GM21447 (cell line): ENCODE measurements around the gene HYAL4.
"Not testable (repeated sequence)": the region's sequence is repeated elsewhere in the genome, so short reads cannot be mapped to it uniquely, and the experiment has no call there.

Source experiments
- ATAC-seq: cut with Tn5 transposase; IDR thresholded peaks from one replicate; pipeline ENCODE4 v1.9.1; 2021; ENCODE audit not compliant: unreplicated experiment

The HYAL4 gene

DNA sequence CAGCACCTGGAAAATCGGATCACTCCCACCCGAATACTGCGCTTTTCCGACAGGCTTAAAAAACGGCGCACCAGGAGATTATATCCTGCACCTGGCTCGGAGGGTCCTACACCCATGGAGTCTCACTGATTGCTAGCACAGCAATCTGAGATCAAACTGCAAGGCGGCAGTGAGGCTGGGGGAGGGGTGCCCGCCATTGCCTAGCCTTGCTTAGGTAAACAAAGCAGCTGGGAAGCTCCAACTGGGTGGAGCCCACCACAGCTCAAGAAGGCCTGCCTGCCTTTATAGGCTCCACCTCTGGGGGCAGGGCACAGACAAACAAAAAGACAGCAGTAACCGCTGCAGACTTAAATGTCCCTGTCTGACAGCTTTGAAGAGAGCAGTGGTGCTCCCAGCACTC lies 49.8 kb downstream of the HYAL4 start:
- ATAC-seq, result not testable (repeated sequence)

DNA sequence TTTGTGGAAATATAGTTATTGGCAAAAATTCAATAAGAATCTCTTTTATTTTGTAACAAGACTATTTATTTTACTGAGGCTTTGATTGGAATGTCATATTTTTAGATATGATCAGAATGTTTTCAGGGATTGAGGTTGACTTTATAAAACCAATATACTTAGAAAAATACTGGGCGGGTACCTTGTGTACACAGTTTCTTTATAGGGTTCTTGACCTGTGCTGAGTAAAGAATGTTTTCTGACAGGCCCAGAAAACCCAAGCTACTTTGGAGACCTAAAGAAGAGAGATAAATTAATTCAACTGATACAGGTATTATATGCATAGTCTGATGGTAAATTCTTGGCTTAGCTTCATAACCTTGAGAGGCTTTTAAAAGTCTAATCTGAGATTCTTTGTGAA lies 56.1 kb downstream of the HYAL4 start:
- no peak for ATAC-seq

DNA sequence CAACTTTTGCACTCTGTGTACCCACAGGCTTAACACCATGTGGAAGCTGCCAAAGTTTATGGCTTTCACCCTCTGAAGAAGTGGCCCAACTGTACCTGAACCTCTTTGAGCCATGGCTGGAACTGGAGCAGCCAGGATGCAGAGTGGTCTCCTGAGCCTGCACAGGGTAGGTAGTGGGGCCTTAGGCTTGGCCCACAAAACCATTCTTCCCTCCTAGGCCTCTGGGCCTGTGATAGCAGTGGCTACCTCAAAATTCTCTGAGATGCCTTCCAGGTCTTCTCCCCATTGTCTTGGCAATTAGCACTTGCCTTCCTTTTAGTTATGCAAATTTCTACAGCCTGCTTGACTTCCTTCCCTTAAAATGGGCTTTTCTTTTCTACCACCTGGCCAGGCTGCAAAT lies 60.7 kb downstream of the HYAL4 start:
- no peak for ATAC-seq

DNA sequence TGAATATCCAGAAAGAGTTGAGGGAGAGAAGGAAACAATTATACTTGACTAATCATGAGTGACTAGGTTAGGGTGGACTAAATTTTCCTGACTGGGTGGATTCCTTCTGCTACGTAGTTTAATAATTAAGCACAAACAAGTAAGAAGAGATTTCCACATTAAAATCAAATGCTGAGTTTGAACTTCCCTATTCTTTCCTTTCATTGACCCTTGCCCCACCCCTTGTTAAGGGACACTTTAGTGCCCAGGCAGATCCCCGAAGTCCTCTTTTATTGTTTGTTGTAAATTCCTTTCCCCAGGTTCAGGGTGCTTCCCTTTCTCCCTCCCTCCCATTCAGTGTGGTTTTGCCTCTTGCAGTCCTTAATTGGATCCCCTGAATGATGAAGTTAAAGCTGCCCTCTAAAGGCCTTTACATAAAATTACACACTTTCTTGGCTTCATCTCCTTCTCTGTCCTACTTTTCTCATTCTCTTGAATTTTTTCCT lies 71.3 kb downstream of the HYAL4 start:
- no peak for ATAC-seq

DNA sequence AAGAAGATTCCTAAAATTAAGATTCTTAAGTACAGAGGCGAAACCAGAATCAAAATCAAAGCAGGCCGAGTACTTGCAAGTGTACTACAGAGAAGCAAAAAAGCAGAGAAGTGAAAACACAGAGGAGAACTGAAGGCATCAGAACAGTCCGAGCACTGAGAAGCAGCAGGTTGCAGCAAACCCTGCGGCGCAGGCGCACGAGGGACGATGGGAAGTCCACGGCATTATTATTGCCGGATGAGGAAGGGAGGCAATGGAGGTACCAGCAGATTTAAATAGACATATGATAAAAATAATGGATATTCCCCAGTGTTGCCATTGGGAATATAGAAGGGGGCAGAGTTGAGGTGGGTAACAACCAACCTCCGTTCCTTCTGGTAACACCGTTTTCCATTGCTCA lies 72.9 kb downstream of the HYAL4 start:
- no peak for ATAC-seq

DNA sequence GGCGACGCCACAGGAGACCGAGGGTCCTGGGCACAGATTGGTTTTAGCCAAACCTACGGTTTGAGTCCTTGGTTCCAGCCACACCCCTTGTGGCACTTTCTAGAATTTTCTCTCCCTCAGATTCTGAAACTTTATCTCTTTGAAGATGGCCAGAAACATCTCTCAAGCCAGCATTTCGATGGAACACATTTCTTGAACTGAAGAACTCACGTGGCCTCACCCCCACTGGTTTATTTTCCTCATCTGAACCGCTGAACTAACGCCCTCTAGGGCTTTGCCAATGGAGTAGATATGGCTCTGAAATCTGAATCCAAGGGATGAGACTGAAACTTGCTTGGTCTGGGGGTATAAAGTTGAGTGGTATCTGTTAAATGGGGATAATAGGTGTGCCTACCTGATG lies 73.3 kb downstream of the HYAL4 start:
- no peak for ATAC-seq

DNA sequence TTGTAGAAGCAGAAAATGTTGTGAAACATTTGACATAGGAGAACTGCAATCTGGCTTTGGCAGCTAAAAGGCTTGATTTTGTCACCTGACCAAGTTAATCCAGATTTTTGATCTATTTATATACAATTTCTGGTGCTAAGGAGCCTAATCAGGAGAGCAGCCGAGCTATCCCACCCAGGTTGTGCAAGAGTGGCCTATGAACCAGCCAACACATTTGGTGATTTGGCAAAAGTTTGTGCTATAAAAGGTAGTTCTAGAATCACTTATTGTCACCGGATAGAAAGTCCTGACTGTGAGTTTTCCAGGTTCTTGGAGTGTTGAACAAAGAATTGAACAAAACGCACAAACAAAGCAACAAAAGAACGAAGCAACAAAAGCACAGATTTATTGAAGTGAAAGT lies 78.6 kb downstream of the HYAL4 start:
- ATAC-seq, result no peak

DNA sequence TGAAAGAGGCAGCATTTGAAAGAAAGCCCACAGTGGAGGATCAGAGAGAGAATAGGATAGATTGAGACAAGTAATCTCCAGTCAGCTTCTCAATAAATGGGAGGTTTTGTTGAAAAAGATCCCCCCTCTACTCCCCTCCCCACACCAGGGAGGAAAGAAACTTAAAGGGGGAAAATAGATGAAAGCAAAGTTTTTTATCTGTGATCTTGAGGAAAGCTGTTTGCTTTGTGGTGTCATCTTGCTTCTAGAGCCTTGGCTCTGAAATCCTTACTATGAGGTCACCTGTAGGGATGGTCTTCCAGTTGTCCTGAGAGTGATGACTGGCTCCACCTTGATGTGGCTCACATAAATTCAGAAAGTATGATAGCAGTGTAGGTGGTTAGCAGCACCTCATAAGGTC lies 80.0 kb downstream of the HYAL4 start, which contains the start of gene SPAM1:
Gene SPAM1, plus strand, starts transcription at position 301 of the 400 bp plus-strand sequence. CDS start 28,330 bp downstream, outside the sequence.
- no peak for ATAC-seq
